RCC 7860 (cell line): ENCODE measurements around the gene OR51I1.
A peak's percentile ranks its signal among the peaks of the same experiment; 100 is the strongest.

Source experiments
- DNase-seq: peaks from one replicate; pipeline ENCODE4 v3.0.0-alpha.2; 2015; ENCODE audit warnings: low spot score
- FAIRE-seq: peaks from 2 replicates; lab custom pipeline; 2012; peaks lifted over from hg19 to GRCh38; lab: Jason Lieb, UNC

OR51I1 gene, protein sequence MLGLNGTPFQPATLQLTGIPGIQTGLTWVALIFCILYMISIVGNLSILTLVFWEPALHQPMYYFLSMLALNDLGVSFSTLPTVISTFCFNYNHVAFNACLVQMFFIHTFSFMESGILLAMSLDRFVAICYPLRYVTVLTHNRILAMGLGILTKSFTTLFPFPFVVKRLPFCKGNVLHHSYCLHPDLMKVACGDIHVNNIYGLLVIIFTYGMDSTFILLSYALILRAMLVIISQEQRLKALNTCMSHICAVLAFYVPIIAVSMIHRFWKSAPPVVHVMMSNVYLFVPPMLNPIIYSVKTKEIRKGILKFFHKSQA

DNA sequence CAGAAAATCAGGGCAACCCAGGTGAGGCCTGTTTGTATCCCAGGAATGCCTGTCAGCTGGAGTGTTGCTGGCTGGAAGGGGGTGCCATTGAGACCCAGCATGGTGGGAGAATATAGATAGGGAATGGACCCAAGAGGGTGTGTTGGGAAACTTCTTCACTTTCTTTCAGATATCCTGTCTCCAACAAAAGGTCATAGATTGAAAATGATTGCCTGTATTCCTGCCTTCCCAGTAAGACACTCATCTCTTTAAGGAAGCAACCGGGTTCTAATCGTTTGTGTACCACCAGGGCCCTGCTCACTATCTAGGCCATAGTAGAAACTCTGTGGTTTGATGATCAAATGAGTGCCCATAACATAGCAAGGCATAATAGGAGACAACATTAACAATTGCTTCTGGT is at the start of gene OR51I1:
OR51I1 (minus strand) TSS at position 101 of the 400 bp plus-strand sequence; CDS start at position 101, 0 bp downstream.
- DNase-seq (no peak), FAIRE-seq (no peak)

DNA sequence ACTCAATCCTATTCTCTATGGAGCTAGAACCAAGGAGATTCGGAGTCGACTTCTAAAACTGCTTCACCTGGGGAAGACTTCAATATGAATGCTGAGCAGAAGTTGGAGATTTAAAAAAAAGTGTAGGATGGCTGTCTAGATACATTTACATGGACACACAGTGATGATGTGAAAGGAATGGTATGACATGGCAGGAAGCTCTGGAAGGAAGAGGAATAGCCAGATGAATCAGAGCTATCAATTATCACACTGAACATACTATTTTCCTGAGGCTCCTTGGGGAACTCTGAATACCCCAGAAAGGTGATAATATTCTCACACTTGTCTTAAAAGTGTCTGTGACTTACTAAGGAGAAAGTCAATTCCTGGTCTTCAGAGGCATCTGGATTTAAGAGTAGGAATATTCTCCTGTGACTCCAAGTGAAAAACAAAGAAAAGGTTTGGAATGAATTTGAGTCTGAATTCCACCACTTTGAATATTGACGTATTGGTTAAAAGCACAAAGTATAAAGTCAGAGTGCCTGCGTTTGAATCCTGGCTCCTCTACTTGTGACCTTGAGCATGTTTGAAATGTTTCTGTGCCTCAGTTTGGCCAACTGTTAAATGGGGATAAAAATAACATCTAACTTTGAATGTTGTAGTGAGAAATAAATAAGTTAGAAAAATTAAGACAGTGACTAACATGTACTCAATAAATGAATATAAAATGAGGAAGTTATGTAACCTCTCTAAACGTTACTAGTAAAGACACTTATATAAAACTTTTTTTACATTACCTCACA is 48.5 kb upstream of the OR51I1 start:
- FAIRE-seq (no peak), DNase-seq (no peak)

DNA sequence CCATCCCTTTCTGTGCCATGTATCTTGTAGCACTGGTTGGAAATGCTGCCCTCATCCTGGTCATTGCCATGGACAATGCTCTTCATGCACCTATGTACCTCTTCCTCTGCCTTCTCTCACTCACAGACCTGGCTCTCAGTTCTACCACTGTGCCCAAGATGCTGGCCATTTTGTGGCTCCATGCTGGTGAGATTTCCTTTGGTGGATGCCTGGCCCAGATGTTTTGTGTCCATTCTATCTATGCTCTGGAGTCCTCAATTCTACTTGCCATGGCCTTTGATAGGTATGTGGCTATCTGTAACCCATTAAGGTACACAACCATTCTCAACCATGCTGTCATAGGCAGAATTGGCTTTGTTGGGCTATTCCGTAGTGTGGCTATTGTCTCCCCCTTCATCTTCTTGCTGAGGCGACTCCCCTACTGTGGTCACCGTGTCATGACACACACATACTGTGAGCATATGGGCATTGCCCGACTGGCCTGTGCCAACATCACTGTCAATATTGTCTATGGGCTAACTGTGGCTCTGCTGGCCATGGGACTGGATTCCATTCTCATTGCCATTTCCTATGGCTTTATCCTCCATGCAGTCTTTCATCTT is 47.6 kb upstream of the OR51I1 start:
- no peak for DNase-seq

DNA sequence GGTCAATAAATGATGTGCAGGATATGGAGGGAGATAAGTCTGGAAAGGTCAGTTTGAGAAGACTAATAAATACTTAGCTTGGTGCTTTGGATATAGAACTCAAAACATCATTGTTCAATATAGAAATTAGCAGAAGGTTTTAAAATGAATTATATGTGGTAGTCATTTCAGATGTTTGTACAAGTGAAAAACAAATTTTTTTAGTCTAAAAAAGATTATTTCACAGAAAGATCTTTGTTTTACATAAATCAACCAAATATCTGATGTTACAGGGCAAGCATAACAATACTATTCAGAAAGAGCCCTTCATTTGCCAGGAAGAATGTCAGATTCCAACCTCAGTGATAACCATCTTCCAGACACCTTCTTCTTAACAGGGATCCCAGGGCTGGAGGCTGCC is 47.1 kb upstream of the OR51I1 start, which contains the start of gene OR52D1:
OR52D1 (plus strand) TSS at position 301 of the 400 bp plus-strand sequence; CDS start at position 323, 22 bp downstream.
- no peak for DNase-seq
- no peak for FAIRE-seq

More for the DNA sequence above, 47.6 kb upstream of the OR51I1 start:
- no peak for FAIRE-seq

DNA sequence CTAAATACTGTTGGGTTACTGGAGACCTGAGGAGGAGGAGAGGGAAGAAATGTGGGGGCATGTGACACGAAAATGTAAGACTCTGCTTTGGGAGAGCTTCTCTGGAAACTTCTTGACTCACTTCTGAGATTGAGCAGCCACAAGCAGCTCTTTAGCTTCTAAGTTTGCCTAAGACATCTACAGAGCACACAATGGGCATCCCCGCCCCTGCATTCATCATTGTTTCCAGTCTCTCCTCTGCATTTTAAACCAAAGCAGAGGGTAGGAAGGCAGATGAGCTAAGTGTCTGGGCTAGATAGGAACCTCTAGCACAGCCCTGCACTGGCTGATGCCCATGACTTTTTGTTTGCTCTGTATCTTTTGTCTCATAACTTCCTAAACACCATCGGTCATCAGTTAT is 45.1 kb upstream of the OR51I1 start:
- DNase-seq (no peak), FAIRE-seq (no peak)

DNA sequence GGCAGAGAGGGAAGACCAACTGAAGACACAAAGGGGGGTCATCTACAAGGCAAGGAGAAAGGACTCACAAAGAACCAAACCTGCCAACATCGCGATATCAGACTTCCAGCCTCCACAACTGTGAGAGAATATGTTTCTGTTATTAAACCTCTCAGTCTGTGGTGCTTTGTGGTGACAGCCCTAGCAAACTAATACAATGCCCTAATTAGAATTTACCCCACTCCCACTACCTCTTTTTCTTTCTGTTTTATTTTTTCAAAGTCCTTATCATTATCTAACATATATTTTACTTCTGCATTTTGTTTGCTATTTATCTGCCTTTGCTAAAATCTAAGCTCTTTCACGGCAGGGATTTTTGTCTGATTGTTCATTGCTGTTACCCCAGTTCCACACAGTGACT is 44.7 kb upstream of the OR51I1 start:
- no peak for FAIRE-seq
- DNase-seq, result no peak

DNA sequence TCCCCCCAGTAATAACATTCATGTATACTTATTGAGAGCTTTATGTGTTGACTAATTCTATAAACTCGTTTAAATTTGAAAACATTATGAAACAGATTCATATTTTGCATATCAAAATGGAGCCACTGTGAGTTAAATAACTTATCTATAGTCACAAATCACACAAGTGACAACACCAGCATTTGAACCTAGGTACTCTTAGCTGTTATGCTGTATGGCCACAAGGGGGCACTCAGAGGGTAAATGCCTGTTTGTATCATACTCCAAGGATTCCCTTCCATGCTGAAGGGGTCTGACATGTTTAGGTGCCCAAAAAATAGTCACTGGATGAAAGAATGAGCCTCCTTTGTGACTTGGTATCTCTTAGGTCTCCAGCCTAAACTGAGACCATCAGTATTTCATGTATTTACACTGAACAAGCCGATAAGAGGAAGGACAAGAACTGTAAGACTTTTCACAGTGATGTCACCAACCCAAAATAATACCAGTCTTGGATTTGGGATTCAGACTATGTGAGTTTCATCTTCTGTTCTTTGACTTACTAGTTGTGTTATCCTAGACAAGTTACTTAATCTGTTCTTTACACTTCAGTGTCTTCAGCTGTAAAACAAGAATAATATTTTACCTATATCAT is 35.0 kb upstream of the OR51I1 start:
- no peak for FAIRE-seq
- DNase-seq, result peak; percentile 25

DNA sequence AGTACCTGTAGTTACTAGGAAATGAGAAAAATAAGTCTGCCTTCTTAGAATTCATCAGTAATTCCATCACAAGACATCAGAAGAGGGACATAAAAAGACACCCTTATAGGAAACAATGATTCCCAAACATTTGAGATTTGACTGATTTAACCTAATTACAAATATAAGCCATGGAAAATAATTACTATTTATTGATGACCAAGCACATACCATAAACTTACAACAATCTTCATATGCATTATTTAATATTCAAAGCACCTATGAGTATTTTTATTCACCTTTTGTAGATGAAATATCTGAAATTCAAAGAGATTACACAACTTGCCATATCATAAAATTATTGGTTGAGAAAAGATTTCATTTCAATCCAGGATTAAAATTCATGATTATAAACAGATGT is 32.6 kb upstream of the OR51I1 start:
- DNase-seq (no peak), FAIRE-seq (no peak)

DNA sequence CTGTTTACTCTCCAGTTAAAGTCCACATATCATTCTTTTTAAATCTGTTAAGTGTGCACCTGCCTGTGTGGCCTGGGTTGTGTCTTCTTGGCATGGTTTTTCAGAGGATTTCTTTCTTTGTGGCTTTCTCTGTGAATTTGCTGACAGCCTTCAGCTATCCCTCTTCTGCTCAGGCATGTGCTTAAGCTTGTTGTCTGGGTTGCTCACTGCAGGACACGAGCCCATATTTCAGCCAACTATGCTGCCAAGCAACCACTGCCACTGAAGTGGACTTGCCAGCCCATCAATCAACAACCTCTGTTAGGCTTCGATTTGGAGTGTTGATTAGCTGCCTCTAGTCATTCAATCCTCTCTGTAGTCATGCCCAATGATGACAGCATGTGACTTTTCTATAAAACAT is 26.2 kb upstream of the OR51I1 start:
- DNase-seq (no peak), FAIRE-seq (no peak)

DNA sequence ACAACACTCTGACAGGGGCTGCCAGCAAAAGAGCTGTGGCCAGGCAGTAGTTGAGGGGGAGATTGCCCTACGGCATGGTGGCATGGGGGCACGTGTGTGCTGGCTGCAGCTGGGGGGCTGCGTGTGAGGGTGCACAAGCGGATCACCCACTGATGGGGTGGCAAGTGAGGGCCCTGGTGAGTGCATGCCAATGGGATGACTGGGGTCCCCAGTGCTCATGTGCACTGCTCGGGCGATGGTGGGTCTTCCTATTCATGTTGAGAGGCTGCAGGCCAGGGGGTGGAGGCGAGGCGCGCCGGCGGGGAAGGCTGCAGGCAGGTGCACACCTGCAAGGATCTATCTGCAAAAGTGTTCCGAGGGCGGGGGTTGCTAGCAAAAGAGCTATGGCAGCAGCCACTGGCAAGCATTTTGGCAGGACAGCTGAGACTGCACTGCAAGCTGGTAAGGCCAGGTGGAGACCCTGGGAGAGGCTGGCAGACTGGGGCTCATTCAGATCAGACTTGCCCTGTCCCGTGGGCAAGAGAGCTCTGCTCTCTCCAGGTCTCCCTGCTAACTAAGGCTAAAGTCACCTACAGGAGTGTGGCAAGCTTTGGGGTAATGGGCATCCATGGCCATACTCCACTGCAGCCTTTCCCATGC is 19.8 kb upstream of the OR51I1 start:
- FAIRE-seq (no peak), DNase-seq (no peak)

DNA sequence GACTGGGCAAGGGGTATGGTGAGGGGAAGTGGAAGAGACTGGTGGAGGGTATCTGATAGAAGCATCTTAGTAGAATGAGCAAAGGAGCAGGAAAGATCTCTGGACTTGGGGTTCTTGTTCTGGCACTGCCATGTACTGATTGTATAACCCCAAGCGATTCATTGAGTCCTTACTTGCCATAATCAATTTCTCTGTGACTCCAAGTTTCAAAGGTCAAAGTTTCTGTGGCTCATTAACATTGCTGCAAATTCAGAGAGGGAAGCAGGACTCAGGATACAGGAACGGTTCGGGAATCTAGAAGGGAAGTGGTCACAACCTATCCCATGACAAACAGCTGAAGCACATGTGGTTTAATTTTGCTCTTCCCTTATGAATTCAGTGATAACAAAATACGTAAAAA is 8.1 kb upstream of the OR51I1 start:
- FAIRE-seq (no peak), DNase-seq (no peak)

DNA sequence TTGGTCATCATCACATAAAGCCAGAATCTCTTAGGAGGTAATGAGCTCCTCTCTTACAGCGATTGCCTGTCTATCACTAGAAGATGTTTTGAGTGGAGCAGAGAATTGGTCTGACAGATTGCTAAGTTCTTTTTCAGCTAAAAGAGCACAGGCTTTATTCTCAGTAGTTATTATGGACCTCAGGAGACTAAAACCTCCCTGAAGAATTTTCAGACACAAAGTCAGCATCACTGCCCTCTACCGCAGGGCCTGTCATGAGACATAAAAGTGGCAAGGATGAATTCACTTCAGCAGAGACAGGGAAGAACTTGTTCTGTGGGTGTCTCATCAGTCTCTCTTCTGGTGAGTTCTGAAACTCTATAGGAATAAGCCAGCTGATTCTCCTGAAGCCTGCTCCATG is 7.7 kb upstream of the OR51I1 start, which contains the start of gene OR51I2:
OR51I2 (plus strand) TSS at position 301 of the 400 bp plus-strand sequence. CDS start 4,166 bp downstream, outside the sequence.
- FAIRE-seq, result no peak
- DNase-seq, result no peak

DNA sequence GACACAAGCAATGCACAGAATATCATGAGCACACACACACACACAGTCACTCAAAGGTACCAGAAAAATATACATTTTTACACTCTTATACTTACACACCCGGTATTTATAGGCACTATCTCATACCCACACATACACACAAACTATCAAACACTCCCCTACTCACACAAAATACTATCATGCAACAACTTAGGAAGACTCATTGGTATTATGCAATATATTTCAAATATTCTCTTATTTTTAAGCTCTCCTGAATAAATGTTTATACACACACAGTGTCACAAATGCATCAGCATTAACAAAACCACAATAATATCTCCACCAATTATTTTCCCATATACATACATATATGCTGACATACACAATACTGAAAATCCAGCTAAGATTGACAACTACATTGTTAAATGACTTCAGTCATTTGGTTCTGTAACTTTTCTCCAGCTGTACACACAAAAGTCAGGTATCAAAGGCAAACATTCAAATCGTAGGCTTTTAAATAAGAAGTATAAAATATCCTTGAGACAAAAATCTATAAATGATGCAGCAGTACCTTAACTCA is 2.6 kb upstream of the OR51I1 start:
- no peak for FAIRE-seq

DNA sequence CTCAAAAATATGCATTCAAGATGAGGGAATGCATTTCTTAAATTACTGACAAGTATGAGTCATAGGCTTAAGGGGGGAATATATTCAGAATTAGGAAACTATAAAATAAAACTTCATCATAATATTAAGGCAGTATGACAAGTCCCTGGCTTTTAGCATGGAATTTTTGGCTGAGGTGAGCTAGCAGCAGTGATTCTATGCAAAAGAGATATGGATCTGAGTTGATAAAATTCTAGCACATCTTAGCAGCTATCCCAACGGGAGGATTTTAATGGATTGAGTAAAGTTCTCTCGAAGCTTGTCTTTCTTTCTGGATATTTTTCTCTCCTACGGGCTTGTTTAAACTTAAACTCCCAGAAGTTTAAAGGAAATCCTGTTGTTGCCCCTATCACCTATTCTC is 18.2 kb downstream of the OR51I1 start:
- no peak for DNase-seq
- FAIRE-seq, result no peak

More for the DNA sequence above, 2.6 kb upstream of the OR51I1 start:
- DNase-seq, result no peak

DNA sequence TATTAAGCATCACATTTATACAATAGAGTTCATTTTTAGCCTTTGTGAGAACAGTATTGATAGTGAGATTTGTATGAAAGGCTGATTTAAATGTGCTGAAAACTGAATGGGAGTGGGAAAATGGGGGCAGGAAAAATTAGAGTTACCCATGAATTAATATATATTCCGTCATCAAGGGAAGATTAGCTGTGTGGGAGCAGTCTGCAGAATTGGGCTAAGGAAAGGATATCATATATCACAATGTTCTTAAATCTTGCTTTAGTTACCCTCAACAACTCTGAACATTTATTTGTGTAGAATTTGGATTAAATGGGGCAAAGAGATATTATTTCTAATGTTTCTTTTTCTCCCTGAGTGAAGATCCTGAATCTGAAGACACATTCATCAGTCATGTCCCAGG is 19.5 kb downstream of the OR51I1 start, which contains the start of gene OR51Q1:
OR51Q1 (plus strand) TSS at position 301 of the 400 bp plus-strand sequence; CDS start at position 391, 90 bp downstream.
- no peak for FAIRE-seq
- no peak for DNase-seq

DNA sequence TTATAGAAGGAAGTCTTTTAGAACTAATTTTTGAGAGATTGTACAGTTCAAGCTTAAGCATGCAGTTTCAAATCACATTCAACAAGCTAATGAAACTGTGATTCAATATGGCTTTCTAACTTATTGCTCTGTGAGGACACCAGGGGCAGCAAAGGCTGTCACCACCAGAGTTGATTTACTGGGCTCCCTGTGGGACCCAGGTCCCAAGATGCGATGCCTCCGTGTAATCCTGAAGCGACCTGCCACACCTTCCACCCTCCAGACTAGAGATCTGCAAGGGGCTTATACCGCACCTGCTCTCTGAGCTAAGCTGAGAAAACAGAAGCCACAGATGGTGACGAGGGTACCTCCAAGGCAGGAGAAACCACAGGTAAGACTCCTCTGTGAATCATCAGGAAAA is 20.3 kb downstream of the OR51I1 start:
- FAIRE-seq (no peak), DNase-seq (no peak)

DNA sequence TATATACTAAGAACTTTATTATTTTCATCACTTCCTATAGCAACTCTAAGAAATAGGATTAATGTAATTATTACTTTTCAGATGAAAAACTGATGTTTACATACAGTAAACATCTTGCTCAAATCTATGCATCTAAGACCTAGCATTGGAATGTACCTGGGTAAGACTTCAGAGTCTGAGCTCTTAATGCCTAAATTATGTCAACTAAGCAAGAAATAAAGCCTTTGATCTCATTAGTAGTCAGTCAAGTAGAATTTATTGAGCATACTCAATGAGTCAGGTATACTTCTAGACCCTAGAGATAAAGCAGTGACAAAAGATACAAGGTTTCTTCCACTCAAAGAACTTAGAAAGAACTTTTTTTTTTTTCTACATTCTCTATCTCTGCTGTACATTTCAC is 36.1 kb downstream of the OR51I1 start:
- no peak for FAIRE-seq
- DNase-seq, result no peak

DNA sequence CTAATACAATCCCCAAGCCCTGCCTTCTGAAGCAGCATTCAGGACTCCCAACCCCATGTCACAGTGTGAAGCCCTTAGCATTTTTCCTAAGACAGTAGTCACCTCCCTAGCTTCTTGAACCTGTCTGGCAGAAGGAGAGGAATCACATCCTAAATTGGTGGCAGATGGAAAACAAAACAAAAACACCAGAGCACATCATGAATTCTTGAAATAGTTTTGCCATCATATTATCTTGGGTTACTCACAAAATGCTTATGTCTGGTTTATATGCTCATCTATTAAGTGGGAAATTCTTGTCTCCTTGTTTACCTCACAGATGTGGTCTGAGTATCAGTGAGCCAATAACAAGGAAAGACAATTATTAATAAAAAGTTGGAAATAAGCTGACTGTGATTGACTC is 42.4 kb downstream of the OR51I1 start:
- DNase-seq (no peak), FAIRE-seq (no peak)

DNA sequence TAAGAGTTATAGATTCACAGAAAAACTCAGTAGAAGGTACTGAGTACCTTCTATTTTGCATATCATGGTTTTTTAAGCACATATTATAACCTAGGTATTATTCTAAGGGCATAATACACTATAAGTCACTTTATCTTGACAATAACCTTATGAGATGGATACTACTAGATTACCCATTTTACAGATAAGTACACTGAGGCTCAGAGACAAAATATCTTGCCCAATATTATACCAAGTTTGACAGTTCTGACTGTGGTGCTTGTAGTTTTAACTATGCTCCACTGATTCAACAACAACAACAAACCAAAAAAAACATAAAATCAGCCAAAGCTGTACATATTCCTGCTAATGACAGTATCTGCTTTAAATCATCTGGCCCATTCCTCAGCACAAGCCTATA is 47.2 kb downstream of the OR51I1 start:
- DNase-seq (no peak), FAIRE-seq (no peak)
